ENCODE measurements around the gene ABCD3.

ABCD3 gene

GRCh38 chr1:94463056-94463764 lies 45.0 kb downstream of the ABCD3 start:
- DNase-seq (ENCODE audit: low read depth): no peak

GRCh38 chr1:94463765-94464330 lies 45.7 kb downstream of the ABCD3 start:
- peak; percentile 40 for DNase-seq (ENCODE audit: low read depth)

GRCh38 chr1:94468708-94469107 lies 50.5 kb downstream of the ABCD3 start:
- no peak for DNase-seq (ENCODE audit: low read depth)

- no peak for DNase-seq (ENCODE audit: low read depth)
These were observed 53.1 kb downstream of the ABCD3 start for GRCh38 chr1:94471271-94471670.

- no peak for DNase-seq (ENCODE audit: low read depth)
These were observed 57.0 kb downstream of the ABCD3 start for GRCh38 chr1:94475232-94475631.

DNA sequence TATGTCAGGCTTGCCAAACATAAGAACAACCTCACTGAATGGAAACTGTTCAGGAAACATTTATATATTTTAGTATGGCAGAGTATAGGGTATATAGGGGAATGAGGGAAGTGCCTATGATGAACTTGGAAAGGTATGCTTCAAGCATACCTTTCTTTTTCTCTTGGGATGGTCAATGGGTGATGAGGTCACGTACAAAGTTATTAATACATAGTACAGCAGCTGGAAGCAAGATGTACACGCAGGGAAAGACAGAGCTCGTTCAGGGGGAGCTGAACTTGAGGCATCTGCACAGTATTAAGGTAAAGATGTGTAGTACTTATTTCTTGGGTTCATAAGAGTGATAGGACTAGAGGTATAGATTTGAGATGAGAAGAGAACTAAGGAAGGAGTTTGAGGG lies 61.5 kb downstream of the ABCD3 start:
- DNase-seq (ENCODE audit: low read depth): no peak

- peak; percentile 37 for DNase-seq (ENCODE audit: low read depth)
These were observed 63.3 kb downstream of the ABCD3 start for GRCh38 chr1:94481473-94481933.

DNA sequence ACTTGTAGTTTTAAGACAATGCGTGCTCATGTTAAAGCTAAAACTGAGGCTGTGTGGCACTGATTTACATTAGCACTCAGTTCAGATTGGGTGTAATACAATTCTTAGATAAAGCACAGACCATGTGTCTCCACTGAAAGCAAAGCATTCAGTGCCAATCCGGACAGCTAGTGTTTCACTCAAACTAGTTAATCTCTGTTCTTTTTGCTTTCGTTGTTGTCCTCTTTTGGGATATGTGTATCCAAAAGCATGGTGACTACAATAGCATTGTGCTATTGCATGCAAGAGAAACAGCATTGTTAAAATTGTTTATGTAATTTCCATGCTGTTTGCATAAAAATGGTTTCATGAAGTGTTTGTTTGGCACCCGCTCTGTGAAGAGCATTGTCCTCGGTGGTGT lies 68.8 kb downstream of the ABCD3 start:
- no peak for DNase-seq (ENCODE audit: low read depth)

DNA sequence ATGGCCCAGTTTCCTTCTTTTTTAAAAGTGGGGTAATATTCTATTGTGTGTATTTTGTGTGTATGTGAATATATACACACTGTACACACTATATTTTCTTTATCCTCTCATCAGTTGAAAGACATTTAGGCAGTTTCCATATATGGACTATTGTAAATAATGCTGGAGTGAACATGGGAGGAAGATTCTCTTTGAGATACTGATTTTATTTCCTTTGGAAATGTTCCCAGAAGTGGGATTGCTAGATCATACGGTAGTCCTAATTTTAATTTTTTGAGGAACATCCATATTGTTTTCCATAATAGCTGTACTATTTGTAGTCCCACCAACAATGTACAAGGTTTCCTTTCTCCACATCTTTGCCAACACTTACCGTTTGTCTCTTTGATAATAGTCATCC lies 72.4 kb downstream of the ABCD3 start:
- no peak for DNase-seq (ENCODE audit: low read depth)

GRCh38 chr1:94496076-94496755 lies 78.0 kb downstream of the ABCD3 start:
- DNase-seq (ENCODE audit: low read depth): no peak

DNA sequence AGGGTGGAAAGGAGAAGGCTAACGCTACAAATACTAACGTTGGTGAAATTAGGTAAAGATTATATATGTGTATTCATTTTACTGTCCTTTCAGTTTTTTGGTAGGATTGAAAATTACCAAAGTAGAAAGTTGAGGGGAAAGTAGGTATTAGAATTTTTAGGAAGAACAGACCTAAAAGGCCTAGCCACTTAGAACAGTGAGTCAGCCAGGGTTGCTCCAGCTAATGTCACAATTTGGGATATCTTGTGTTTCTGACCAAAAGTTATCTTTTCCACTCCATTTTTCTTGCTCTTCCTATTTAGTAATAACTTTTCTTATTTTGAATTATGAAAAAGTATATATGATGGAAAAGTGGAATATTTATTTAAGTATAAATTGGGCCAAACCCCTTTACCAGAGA lies 83.2 kb downstream of the ABCD3 start:
- DNase-seq (ENCODE audit: low read depth): no peak

DNA sequence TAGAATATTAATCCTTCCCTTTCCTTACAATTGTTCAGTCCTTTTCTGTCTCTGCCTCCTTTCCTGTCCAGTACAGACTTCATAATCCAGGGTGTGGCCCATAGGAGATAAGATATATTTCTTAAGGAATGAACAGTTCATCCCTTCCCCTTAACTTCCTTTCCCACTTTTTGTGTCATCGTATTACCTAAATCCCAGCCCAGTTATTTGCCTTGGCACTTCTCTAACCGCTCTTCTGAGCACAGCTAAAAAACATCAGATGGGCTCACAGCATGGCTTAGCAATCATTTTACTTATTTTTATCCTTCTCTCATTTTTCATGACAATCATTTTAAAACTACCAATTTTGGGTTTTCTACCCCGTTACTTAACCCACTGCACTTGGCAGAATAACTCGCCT lies 83.7 kb downstream of the ABCD3 start:
- DNase-seq (ENCODE audit: low read depth): no peak

DNA sequence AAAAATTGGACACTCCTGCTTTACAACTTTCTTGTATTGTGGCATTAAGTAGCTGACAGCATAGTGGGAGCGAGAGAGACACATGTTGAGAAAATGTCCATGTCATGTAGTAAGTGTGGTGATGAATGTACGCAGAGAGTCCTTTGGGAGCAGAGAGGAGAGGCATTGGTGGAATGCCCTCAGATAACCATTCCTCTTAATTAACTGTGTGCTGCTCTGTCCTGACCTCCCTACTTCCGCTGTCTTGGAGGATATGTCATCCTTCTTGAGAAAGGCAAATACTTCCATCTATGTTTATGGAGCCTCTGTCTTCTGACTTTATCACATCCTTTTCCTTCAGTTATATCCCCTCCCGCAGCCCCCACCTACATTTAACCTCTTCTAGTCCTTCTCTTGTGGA lies 85.0 kb downstream of the ABCD3 start:
- no peak for DNase-seq (ENCODE audit: low read depth)

DNA sequence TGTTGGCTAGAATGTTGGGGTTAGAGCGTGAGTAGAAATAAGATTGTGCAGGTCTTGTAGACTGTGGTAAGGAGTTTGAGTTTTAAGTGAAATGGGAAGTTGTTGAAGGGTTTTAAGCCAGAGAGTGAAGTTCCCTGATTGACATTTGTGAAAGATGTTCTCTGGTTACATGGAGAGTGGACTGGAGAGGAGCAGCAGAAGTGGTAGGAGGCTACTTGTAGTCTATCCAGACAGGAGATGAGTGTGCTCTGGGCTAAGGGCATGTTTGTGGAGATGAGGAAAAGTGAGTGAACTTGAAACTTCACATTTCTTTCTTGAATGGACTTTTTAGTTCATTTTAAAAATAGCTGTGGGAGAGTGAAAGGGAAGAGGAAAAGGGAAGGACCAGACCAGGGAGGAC lies 86.4 kb downstream of the ABCD3 start:
- DNase-seq (ENCODE audit: low read depth): no peak

GRCh38 chr1:94512816-94513215 lies 94.6 kb downstream of the ABCD3 start:
- DNase-seq (ENCODE audit: low read depth): no peak

GRCh38 chr1:94514095-94514727 lies 96.0 kb downstream of the ABCD3 start:
- DNase-seq (ENCODE audit: low read depth): peak; percentile 5

DNA sequence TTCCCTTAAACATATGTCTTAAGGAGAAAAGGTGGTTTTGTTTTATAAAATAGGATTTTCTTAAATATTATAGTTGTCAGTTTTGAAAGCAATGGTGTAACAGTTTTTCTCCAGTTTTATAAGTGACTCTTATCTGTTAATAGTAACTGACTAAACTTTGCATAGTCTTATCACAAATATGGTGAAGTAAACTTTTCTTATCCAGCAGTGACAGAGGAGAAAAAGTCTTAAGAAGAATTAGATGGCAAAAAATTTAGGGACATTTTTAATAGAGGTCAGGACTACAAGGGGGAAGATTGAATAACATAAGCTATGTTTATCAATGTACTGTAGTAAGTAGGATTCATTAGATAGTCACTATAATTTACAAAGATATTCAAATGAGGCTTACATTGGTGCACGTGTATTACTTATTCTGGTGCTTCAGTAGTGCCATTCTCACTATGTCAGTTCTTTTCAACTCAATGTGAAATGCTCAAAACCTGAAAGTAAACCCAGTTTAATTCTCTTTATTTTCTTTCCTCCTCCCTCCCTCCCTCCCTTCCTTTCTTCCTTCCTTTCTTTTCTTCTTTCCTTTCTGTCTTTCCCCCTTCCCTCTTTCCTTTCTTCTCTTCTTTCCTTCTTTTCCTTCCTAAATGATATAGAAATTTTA lies 97.2 kb downstream of the ABCD3 start:
- no peak for DNase-seq (ENCODE audit: low read depth)

- DNase-seq (ENCODE audit: low read depth): no peak
These were observed 101.2 kb downstream of the ABCD3 start for GRCh38 chr1:94519351-94519750.

DNA sequence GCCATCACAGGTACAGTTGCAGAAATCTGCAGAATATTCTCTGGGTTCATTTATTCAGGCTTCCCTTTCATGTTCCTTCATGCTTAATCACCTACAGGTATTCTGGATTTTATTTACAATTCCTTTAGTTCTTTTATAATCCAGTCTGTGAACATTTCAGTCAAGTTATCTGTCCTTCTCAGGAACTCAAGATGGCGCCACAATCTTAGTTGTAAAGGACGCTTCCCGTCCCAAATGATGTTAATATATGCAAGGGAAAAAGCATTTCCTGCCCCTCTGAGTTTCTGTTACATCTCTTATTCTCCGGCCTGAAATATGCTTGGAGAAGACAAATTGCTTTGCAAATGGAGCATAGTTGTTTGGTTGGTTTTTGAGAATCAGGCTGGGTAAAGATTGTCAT lies 104.1 kb downstream of the ABCD3 start:
- DNase-seq (ENCODE audit: low read depth): no peak

DNA sequence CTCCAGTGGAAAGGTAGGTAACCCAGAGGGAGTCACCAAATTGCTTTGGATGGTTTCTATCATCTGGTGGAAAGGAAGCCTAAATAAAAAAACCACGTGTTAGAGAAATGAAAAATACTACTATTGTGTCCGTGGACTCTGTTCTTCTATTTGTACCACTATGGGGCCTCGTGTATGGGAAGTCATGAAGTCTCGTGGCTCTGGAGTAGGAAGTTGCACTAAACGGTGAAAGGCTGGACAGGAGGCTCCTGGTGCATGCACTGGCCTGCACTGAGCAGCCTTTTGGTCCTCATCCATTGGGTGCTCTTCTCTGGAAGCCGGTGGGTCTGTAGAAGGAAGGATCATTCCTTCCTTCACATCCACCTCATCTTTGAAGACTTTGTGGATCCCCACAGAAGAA lies 106.3 kb downstream of the ABCD3 start:
- DNase-seq (ENCODE audit: low read depth): no peak

DNA sequence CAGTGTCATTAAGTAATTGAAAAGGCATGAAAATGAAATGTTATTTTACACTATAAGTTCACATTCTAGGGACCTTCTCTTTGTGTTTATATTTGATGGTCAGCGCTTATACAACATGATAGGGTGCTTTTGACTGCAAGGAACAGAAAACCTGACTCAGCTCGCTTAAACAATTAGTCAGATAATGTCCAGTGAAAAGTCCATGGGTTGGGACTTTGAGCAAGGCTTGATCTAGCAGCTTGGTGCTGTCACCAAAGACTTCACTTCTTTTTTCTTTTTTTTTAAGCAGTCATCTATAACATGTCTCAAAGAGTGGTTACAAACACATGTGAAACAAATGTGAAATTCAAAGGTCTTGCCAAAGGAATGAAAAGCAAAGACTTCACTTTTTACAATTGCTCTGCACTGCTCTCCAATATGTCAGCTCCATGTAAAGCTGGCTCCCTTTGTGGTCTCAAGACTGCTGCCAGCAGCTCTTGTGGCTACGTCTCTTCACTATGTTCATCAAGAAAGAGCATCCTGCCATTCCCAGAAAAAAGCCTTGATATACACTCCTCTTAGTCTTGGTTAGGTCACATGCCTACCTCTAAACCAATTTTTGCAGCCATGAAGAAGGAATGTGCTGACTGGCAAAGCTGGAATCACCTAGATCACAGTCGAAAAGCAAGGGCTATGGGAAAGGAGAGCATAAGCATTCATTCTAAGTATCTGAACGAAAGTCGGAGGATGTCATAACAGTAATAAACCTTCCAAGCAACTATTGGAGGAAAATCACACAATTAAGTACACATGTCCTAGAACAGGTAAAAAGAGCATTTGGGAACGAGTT lies 108.2 kb downstream of the ABCD3 start:
- DNase-seq (ENCODE audit: low read depth): no peak
